CMK (cell line): ENCODE data around the gene RHOB.
"Not testable (repeated sequence)": the region's sequence is repeated elsewhere in the genome, so short reads cannot be mapped to it uniquely, and the experiment has no call there.

Experiments
- DNase-seq: peaks from one replicate; pipeline ENCODE4 v3.0.0-alpha.2; 2010; ENCODE audit warnings: low read depth

The RHOB gene

DNA sequence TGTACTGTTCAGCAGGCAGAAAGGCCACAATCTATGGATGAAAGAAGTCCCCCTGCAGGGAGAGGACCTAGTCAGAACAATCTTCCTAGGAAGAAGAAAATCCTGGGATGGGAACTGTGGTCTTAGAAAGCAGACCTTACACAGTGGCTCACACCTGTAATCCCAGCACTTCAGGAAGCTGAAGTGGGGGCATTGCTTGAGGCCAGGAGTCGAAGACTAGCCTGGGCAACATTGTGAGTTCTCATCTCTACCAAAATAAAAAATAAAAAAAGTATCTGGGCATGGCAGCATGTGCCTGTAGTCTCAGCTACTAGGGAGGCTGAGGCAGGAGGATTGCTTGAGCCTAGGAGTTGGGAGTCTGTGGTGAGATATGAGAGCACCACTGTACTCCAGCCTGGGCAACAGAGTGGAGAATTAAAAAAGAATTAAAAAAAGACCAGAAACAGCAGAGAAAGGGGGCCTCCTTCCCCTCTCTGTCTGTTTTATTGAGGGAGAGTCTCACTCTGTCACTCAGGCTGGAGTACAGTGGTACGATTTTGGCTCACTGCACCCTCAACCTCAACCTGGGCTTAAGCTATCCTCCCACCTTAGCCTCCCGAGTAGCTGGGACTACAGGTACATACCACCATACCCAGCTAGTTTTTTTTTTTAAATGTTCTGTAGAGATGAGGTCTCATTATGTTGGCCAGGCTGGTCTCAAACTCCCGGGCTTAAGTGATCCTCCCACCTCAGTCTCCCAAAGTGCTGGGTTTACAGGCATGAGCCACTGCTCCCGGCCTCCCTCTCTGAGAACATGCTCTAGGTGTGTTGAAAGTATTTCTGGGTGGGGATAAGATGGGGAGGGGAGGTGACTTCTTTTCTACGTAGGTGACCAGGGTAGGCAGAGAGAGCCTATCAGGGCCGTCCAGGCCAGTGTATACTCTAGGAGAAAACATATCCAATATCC lies 7.4 kb downstream of the RHOB start:
- DNase-seq = no peak

DNA sequence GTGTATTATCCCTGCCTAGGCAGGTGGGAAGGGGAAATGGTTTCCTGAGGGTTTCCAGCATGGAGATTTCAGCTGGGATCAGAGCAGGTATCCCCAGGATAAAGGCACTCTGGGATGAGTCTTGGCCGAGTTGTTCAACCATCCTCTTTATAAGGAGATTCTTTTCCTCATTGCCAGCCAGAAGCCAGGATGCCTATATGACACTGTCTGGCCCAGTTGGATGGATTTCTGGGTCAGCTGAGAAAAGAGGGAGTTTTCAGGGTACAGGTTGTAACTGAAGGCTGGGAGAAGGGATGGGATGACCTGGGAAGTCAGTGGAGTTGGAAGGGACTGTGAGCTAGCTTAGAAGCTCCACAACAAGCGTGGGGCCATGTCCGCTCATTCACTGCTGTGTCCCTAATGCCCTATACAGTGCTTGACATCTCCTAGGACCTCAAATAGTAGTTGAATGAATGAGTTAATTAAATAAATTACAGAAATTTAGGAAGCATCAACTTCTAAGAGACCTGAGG lies 8.3 kb downstream of the RHOB start:
- DNase-seq = no peak

DNA sequence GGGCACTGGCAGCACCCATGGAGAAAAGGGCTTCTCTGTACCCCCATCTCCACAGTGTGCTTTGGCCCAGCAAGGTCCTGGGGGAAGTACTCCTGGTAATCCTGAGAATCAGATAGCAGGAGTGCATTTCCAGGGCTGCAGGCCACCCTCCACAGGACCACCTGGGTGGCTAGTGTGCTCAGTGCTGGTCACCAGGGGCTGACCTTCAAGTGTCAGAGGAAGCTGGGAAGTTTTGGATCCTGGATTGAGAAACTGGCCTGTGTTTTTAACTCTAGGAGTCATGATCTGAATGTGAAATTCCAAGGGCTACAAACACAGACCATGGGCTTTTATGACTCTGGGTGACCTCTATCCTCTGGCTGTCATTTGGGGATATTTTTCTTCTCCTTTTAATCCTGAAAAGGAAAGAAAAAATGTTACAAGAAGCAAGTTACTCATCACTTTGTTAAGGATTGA lies 9.3 kb downstream of the RHOB start:
- DNase-seq = no peak

DNA sequence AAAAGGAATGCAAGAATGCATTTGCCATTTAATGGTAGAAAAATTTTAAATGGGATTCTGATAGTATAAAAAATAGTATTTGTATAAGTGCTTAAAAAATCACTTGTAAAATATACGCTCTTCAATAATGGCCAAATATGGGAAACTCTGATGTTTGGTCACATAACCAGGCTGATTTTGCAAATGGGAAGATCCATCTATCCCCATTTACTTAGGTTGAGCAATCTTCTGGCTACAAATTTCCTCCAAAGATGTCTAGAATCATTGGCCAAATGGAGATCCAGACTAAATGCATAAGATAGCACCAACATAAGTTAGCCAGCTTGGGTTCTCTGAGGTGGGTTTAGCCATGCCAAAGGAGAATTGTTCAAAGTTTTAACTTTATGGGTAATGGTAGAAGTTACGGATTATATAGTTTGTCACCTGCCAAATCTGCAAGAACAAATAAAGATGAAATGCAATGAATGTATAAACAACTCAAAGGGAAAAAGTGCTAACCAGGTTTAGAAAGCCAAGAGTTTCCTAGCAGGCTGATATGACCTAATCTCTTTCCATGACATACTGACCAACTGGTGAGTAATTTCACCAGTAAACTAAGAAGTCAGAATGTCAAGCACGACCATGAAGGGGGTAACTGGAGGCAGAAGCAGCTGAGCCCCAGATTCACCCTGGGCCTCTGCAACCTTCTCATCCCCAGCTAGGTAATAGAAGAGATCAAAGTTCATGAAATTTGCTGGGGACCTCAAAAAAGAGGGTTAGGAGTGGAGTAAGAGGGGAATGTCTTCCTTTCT lies 10.0 kb downstream of the RHOB start:
- DNase-seq = no peak

DNA sequence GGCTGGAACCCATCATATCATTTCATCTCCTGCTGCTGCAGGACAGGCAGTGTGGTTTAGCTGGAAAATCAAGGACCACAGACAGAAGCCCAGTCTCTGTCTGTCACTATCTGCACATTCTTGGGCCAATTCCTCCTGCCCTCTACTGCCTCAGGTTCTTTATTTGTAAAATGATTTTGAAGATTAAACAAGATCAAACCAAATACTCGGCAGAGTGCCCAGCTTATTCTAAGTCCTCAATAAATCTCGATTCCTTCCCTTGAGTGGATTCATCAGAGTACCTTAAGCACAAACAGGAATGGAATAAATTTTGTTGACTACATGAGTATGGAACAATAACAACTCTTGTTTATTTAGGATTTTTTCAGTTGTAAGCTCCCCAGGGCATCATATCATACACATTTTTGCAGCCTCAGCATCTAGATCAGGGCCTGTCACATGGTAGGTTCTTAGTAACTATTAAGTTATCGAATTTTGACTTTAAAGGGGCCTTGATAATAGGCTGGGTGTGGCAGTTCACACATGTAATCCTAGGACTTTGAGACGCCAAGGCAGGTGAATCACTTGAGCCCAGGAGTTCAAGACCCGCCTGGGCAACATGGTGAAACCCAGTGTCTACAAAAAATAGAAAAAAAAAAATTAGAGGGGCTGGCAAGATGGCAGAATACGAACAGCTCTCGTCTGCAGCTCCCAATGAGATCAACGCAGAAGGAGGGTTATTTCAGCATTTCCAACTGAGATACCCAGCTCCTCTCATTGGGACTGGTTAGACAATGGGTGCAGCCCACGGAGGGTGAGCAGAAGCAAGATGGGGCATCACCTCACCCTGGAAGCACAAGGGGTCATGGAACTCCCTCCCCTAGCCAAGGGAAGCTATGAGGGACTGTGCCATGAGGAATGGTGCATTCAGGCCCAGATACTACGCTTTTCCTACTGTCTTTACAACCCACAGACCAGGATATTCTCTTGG lies 11.1 kb downstream of the RHOB start:
- DNase-seq = no peak

DNA sequence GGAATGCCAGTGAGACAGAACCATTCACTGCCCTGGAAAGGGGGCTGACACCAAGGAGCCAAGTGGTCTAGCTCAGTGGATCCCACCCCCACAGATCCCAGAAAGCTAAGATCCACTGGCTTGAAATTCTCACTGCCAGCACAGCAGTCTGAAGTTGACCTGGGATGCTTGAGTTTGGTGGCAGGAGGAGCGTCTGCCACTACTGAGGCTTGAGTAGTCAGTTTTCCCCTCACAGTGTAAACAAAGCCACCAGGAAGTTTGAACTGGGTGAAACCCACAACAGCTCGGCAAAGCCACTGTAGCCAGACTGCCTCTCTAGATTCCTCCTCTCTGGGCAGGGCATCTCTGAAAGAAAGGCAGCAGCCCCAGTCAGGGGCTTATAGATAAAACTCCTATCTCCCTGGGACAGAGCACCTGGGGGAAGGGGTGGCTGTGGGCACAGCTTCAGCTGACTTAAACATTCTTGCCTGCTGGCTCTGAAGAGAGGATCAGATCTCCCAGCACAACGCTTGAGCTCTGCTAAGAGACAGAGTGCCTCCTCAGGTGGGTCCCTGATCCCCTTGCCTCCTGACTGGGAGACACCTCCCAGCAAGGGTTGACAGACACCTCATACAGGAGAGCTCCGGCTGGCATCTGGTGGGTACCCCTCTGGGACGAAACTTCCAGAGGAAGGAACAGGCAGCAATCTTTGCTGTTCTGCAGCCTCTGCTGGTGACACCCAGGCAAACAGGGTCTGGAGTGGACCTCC lies 12.0 kb downstream of the RHOB start:
- not testable (repeated sequence) for DNase-seq

DNA sequence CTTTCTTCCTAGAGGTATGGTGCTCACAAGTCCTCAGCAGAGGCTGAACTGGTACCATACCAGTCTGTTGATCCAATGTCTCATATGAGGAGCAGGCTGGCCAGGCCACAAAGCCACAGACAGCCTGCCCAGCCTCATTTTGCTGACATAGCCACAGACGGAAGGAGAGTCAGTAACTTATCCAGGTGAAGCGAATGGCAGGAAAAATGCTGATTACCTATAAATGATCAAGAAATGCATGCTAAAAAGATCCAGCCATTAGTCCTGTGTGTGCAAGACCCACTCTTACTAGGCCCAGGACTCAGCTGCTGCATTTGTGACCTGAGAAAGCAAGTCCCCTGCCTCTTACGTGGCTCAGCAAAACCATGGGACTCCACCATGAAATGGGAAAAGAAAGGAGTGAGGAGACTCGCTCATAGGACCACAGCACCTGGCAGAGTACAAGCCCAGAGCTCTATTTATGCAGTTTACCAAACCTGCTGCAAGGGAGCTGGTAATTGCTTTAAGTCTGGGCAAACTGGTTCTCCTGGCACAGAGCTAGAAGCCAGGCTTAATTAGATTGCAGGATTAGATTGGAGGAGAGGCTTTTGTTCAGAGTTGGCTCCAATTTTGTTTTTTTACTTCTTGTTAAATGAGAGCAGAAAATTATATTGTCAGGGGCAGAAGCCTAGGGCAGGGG lies 19.0 kb downstream of the RHOB start:
- no peak for DNase-seq

DNA sequence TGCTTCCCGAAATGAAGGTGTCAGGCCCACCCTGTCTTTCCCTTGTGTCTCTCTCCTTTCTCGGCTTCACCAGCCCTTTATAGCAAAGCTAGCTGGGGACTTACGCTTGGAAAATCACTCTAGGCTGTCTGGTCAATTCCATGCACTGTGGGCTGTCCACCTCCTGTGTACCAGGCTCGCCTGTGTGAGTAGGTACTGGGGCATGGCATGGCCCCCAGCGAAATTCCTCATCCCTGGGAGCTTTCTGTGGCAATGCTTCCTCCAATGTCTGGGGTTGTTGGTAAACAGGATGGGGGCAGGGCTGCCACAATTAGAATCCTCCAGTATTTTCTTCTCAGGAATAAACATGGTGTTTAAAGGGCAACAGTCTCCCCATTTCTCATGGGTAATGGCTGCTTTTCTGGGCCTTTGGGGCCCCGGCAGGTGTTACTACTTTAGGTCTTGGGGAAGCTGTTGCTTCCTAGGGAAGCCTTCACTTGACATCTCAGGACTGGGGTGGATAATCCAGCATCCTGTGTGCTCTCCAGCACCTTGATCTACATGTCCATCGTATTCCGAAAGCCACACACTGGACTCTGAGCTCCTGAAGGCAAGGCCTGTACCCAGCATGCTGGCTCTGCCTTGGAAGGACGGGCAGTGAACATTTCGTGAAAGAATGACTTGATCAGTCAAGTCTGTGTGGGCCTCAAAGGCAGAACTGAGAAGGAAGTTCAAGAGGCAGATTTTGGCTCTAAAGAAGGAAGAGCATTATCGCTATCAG lies 21.1 kb downstream of the RHOB start:
- no peak for DNase-seq

DNA sequence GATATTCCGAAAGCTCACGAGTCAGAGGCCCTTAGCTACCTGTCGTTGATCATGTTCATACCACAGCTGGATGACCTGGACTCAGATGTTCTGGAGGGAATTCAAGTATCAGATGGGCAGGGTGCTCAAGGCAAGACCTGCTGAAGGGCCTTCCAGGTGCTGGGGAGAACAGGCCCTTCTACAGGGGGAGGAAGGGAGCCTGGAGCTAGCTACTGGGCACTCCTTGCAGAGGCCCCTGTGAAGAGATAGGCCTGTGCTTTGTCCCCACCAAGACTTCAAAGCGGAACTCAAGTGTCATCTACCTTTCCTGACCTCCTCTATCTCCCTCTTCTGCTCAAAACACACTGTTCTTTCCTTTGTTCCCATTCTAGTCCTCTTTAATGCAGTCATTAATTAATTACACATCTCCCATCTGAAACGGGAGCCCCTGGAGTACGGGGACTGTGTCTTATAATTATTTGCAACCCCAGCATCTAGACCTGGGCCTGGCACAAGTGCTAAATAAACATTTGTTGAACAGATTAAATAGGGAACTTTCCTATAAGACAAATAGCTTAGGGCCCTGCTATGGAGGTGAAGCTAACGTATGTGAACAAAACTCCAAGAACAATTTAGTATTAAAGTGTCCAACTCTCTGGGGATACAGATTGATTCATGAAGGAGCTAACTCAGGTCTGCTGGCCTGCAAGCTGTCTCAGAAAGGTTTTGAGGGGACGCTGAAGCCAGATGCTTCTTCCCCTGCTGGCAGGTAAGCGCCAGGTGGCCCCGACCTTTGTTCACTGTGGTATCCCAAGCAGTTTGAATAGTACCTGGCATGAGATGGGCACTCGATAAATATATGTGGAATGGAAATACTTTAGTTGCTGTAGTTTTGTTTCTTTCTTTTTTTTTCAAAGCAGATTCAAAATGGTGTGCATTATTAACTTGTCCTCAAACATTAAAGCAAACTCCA lies 22.0 kb downstream of the RHOB start:
- no peak for DNase-seq

DNA sequence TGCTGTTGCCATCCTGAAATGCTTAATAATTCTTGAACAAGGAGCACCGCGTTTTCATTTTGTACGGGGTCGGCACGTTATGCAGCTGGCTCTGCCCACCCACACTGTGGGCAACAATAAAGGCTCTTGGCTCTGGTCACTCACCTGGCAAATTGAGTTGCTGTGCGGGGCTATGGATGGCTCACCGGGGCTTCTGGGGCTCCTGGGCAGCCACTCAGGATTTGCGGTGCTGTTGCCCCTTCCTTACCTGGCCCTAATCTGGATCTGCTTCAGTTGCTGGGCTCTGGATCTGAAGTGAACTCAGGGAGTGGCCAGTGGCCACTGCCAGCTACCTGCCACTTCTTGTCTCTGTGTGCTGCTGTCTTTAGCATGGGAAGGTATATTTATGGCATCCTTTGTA lies 22.7 kb downstream of the RHOB start:
- DNase-seq = no peak

DNA sequence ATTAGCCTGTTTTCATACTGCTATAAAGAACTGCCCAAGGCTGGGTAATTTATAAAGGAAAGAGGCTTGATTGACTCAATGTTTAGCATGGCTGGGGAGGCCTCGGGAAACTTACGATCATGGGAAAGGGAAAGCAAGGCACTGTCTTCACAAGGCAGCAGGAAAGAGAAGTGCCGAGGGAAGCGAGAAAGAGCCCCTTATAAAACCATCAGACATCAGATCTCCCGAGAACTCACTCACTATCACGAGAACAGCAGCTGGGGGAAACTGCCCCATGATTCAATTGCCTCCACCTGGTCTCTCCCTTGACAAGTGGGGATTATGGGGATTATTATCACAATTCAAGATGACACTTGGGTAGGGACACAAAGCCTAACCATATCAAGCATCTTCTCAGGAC lies 23.3 kb downstream of the RHOB start:
- no peak for DNase-seq

DNA sequence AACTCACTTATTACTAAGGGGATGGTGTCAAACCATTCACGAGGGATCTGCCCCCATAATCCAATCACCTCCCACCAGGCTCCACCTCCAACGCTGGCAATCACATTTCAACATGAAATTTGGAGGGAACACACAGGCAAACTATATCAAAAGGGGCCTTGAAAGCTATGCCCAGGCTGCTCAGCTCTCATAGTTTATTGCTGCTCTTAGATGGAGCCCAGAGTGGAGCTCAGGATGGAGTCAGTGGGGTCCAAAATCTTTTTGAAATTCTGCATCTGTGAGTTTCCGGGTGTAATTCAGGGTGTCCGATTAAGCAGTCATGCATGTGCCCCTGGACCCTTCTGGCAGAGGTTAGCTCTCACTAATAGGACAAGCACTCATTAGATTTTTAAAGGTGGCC lies 24.3 kb downstream of the RHOB start:
- no peak for DNase-seq

DNA sequence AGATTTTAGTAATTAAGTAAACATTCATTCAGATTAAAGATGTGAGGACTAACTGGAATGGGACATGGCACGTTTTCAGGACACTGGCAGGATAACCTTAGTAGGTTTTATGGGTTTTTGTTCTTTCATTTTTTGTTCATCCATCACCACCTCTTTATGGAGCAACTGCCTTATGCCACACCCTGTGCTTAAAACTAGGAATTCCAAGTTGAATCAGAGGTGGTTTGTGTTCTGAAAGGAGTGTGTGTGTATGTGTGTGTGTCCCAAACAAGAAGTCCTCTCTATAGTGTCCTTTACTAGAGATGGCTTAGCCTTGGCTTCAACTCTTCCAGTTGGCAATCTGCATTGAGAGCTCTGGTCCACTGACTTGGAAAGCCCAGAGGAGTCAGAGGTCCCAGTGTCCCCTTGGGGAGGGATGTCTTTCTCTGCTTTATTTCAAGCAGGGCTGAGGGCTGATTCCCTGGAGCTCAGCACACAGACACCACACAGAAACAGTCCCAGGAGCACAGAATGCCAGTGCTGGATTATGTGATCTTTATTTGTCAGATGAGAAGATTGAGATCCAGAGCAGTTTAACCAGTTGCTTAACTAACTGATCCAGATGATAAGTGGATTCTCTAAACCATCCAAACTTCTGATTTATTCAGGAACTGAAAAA lies 25.2 kb downstream of the RHOB start:
- DNase-seq = no peak

DNA sequence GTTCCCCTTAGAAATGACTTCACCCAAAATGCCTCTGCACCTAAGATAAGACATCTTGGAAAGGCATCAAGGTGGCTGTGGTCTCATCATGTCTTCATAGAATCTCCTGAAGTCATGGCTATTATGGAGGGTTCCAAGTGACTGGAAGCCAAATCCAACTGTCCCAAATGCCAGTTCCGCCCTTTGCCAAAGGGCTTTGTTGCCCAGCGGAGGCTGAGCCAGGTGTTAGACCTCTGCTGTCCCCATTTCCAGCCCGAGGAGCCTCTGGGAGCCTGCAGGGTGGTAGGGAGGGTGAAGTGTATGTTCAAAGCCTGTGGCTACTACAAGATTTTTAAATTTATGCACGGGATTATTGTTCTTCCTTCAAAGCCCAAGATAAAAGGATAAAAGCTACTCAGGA lies 25.7 kb downstream of the RHOB start:
- DNase-seq = no peak

DNA sequence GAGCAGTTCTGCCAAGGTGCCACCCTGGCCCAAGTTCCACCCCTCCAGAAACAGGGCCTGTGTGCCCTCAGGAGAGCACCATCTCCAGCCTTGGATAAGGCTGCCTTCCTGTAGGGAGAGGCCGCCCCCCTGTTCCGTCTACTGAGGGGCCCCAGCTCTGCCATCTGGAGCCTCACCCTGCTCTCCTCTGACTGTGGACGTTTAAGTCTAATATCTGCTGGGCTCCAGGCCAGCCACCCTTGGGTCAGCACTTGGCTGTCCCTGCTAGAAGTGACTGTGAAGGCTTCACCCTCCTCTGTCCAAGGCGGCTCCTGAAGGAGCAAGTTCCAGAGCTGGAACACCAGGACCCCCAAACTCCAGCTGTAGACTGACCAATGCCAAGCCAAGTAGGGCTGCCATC lies 26.3 kb downstream of the RHOB start:
- no peak for DNase-seq

DNA sequence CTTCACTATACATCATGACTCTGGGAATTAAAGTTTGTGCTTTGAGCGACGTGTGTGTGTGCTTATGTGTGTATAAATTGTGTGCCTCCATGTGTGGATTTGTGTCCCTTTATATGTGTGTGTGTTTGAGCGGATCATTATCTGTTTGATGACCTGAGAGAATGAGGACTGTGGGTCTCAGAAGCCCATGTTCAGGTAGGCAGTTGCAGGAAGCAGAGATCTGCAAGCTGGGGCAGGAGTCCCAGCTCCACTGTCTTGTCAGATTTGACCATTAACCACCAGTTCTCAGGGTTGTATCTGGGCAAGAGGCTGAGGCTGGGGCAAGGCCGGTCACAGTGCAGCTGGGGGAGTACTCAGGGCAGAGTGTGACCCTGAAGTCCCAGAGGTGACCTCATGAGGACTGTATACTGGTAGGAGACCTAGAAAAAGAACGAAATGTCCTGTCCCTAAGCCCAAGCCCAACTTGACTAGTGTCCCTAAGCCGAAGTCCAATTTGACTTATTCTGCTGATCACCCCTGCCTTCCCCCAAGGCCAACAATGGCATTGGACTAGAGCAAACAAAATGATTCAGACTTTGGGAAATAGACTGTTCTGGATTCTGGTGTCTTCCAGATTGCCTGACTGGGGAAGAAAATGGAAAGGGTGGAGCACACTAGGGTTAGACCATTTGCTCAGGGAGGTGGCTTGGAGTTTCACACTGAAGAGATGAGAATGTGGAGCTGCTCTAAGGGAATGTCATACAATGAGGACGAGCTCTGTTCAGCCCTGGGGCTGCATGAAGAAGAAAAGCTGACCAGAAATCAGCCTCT lies 28.1 kb downstream of the RHOB start:
- no peak for DNase-seq

DNA sequence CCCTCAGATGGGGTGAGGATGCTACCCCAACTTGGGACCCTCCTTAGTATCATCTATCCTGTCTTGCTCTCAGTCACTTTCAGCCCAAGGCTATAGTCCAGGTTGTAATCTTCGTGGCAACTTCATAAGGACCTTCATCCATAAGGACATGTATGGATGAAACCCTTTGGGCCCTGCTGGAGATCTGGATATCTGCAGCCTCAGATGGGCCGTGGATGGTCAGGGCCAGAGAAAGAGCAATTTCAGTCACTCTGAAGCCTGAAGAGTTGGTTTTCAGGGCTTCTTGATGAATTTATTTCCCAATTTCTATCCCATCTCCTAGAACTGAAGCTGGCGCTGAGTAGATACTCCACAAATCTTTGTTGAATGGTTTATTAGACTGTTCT lies 28.7 kb downstream of the RHOB start:
- DNase-seq = no peak
